Measurements from ENCODE around the gene IGSF9.

- TF ChIP-seq TAF1 (IDR thresholded peaks at IDR 0.05; ENCODE audit: low read depth, low read length) (no peak), POLR2AphosphoS5 (IDR thresholded peaks at IDR 0.05; ENCODE audit: low read depth, low read length) (no peak)
Observed at GRCh38 chr1:159974350-159974965, 29.0 kb upstream of the IGSF9 start.
